H1 (cell line): Measurements from ENCODE around the gene CALD1. TPM values are rescaled to one million over a fixed set of nuclear protein-coding genes. Genes with fewer than 3 reads are reported as not detected.

Source experiments
- ASH2L ChIP-seq: fragments of 200-600, 300-600 bp; sonication (generic); IDR thresholded peaks from one replicate; pipeline ENCODE4 v1.7.1; 2017; ENCODE audit warnings: low read length
- CHD1 ChIP-seq: IDR thresholded peaks from 2 replicates; pipeline ENCODE4 v1.6.1; 2012; ENCODE audit warnings: low read depth, low read length, improper control_type of control experiment
- CHD7 ChIP-seq: fragments of 300-600 bp; sonication (generic); IDR thresholded peaks from 2 replicates; pipeline ENCODE4 v1.7.1; 2012; ENCODE audit warnings: low read length, moderate library complexity, mild to moderate bottlenecking, inconsistent platforms; ENCODE audit not compliant: insufficient replicate concordance
- HDAC2 ChIP-seq, 2 experiments: fragments of 300-600 bp in 1 of 2; sonication (generic) in 1 of 2; IDR thresholded peaks; 2 replicates each; pipeline ENCODE4 v1.6.1; 2011 to 2012; ENCODE audit warnings: low read depth in 2 of 2, low read length in 2 of 2, mild to moderate bottlenecking in 2 of 2, moderate library complexity in 2 of 2, borderline replicate concordance in 1 of 2, inconsistent platforms in 1 of 2
- MAFK ChIP-seq: IDR thresholded peaks from 2 replicates; pipeline ENCODE4 v1.6.1; 2012; ENCODE audit warnings: low read depth, mild to moderate bottlenecking, improper control_type of control experiment, low read length
- NANOG ChIP-seq: IDR thresholded peaks from 2 replicates; pipeline ENCODE4 v1.6.1; 2011; ENCODE audit warnings: low read length, low read depth, mild to moderate bottlenecking, inconsistent platforms; ENCODE audit not compliant: insufficient read depth, poor library complexity, severe bottlenecking
- SP4 ChIP-seq: IDR thresholded peaks from 2 replicates; pipeline ENCODE4 v1.6.1; 2012; ENCODE audit warnings: low read length, inconsistent platforms
- TAF7 ChIP-seq: optimal IDR thresholded peaks from 2 replicates; pipeline ENCODE3; 2011; ENCODE audit warnings: low read depth, mild to moderate bottlenecking, inconsistent platforms, low read length, moderate library complexity, borderline replicate concordance
- polyA plus RNA-seq, 7 experiments: library from polyadenylated mRNA; depleted of rRNA in 3 of 7; stranded (reverse) in 5 of 7; unstranded in 2 of 7; fragments of >200 nt in 5 of 7; fragments of 200-250 nt in 2 of 7; gene quantifications; 1 replicate in 5 of 7; 2 replicates in 1 of 7; 4 replicates in 1 of 7; pipeline versions ENCODE4 v1.2.1 to v1.2.3, GENCODE V29; 2011 to 2013; ENCODE audit warnings: missing spikeins in 2 of 7, mixed read lengths in 2 of 7
- total RNA-seq: library from RNA; stranded (reverse); fragmentation: NEBNext Ultra II Directional; extraction: Animal tissue kit (Norgen Biotek cat#: 25700); gene quantifications from 2 replicates; pipeline ENCODE4 v1.2.1, GENCODE V29; 2021
- TF ChIP-seq, protein P1 (sequence below): IDR thresholded peaks from 2 replicates; pipeline ENCODE4 v1.6.1; 2011; ENCODE audit warnings: low read length, improper control_type of control experiment

Gene CALD1
- total and polyA plus RNA-seq, 2 of the 8 experiments (the other 6 are each of a cell fraction or from before 2014, with no cell fraction given): 34.3 to 177 TPM

- no peak for TF ChIP-seq CHD7
- TF ChIP-seq NANOG: no peak
- no peak for TF ChIP-seq MAFK
- TF ChIP-seq CHD1: no peak
- TF ChIP-seq SP4: no peak
- no peak for TF ChIP-seq ASH2L
- TF ChIP-seq HDAC2 (IDR thresholded peaks at IDR 0.05; ENCODE audit: borderline replicate concordance in 1 of 2, low read depth in 2 of 2, low read length in 2 of 2): no peak
- TF ChIP-seq TAF7: no peak
- TF ChIP-seq, protein P1, sequence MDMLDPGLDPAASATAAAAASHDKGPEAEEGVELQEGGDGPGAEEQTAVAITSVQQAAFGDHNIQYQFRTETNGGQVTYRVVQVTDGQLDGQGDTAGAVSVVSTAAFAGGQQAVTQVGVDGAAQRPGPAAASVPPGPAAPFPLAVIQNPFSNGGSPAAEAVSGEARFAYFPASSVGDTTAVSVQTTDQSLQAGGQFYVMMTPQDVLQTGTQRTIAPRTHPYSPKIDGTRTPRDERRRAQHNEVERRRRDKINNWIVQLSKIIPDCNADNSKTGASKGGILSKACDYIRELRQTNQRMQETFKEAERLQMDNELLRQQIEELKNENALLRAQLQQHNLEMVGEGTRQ: no peak
These were observed 123.8 kb downstream of the CALD1 start (continued) for GRCh38 chr7:134903073-134903790.
